Peyer's patch (tissue), 4 donors: ENCODE measurements around the gene LHX1.

ENCODE experiments used
- POLR2A ChIP-seq, 2 donors: fragments of 450-650 bp; IDR thresholded peaks; one replicate each; pipeline ENCODE4 v1.5.1; 2017; ENCODE audit warnings: antibody characterized with exemption in 2 of 2, mild to moderate bottlenecking in 2 of 2, moderate library complexity in 2 of 2
- TF ChIP-seq, protein P1 (sequence below), 6 experiments: fragments of 450-650 bp in 4 of 6; fragments of 200-600 bp in 2 of 6; sonication (generic) in 1 of 6; IDR thresholded peaks; one replicate each; pipeline ENCODE4 v1.5.1; 2017 to 2019; ENCODE audit warnings: antibody characterized with exemption in 6 of 6, mild to moderate bottlenecking in 3 of 6, moderate library complexity in 1 of 6

DNA sequence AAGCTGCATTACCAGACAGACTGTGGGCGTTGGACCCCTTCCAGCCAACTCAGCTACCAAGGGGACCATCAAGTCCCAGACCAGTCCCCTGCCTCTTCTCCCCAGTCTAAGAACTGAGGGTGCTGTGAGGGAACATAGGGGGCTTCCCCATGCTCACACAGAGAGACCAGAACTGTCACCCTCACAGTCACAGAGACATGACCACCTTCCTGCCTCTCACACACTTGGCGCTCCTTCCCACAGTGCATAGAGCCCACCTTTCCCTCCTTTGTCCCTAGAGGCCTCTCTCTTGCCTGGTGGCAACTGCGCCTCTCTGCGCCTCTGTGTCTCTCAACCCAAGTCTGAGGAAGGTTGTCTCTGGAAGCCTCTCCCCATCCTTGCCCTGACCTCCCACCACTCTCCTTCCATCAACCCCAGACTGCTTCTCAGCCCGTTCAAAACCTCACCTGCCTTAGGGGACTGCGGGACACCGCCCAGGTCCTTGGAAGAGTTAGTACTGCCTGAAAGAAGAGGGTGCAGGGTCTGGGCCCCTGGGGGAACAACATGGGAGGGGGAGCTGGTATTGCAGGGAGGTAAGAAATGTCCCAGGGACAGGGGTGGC, 6.1 kb upstream of the LHX1 start:
- TF ChIP-seq, protein P1, sequence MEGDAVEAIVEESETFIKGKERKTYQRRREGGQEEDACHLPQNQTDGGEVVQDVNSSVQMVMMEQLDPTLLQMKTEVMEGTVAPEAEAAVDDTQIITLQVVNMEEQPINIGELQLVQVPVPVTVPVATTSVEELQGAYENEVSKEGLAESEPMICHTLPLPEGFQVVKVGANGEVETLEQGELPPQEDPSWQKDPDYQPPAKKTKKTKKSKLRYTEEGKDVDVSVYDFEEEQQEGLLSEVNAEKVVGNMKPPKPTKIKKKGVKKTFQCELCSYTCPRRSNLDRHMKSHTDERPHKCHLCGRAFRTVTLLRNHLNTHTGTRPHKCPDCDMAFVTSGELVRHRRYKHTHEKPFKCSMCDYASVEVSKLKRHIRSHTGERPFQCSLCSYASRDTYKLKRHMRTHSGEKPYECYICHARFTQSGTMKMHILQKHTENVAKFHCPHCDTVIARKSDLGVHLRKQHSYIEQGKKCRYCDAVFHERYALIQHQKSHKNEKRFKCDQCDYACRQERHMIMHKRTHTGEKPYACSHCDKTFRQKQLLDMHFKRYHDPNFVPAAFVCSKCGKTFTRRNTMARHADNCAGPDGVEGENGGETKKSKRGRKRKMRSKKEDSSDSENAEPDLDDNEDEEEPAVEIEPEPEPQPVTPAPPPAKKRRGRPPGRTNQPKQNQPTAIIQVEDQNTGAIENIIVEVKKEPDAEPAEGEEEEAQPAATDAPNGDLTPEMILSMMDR (IDR thresholded peaks at IDR 0.05), result no peak
- TF ChIP-seq POLR2A (IDR thresholded peaks at IDR 0.05), result no peak
